Measurements from ENCODE around the gene WNT3.
A peak's percentile ranks its signal among the peaks of the same experiment; 100 is the strongest.

Gene WNT3

GRCh38 chr17:46821482-46822387, 3.2 kb upstream of the WNT3 start:
- H3K4me3 ChIP-seq (ENCODE audit: low read length in 2 of 2): no peak overlapping the region
- no peaks in the 10 kb centered on the region for H3K36me3 ChIP-seq (ENCODE audit: control insufficient read depth in 2 of 2, insufficient read depth in 2 of 2, low read length in 2 of 2)
- no peak overlapping the region for H3K27ac ChIP-seq (ENCODE audit: low read length)
- peaks cover 0 to 3% of the 10 kb centered on the region in 2 donors for H3K9me3 ChIP-seq (ENCODE audit: control insufficient read depth in 2 of 2, low read length in 2 of 2)
- H3K9ac ChIP-seq (ENCODE audit: low read length in 2 of 2): no peak overlapping the region
- peaks cover 16% of the 10 kb centered on the region for H3K4me1 ChIP-seq (ENCODE audit: control insufficient read depth, insufficient read depth, low read length)
- H3K27me3 ChIP-seq (ENCODE audit: control insufficient read depth in 1 of 2, insufficient read depth in 2 of 2, low read length in 2 of 2): peaks cover 54 to 59% of the 10 kb centered on the region in 2 donors

- Histone ChIP-seq H3K27me3 (ENCODE audit: control insufficient read depth in 1 of 2, insufficient read depth in 2 of 2, low read length in 2 of 2) (peaks cover 59 to 65% of the 10 kb centered on the region in 2 donors), H3K4me3 (ENCODE audit: low read length in 2 of 2) (no peak overlapping the region), H3K36me3 (ENCODE audit: control insufficient read depth in 2 of 2, insufficient read depth in 2 of 2, low read length in 2 of 2) (no peaks in the 10 kb centered on the region), H3K9me3 (ENCODE audit: control insufficient read depth in 2 of 2, low read length in 2 of 2) (peaks cover 0 to 3% of the 10 kb centered on the region in 2 donors), H3K27ac (ENCODE audit: low read length) (no peak overlapping the region), H3K4me1 (ENCODE audit: control insufficient read depth, insufficient read depth, low read length) (peaks cover 16% of the 10 kb centered on the region), H3K9ac (ENCODE audit: low read length in 2 of 2) (no peak overlapping the region)
Observed at GRCh38 chr17:46820592-46821450, 2.3 kb upstream of the WNT3 start.

GRCh38 chr17:46819906-46820351, 1.4 kb upstream of the WNT3 start:
- Histone ChIP-seq H3K27me3 (ENCODE audit: control insufficient read depth in 1 of 2, insufficient read depth in 2 of 2, low read length in 2 of 2) (peaks cover 68 to 70% of the 10 kb centered on the region in 2 donors), H3K27ac (ENCODE audit: low read length) (no peak overlapping the region), H3K4me1 (ENCODE audit: control insufficient read depth, insufficient read depth, low read length) (peaks cover 16% of the 10 kb centered on the region), H3K36me3 (ENCODE audit: control insufficient read depth in 2 of 2, insufficient read depth in 2 of 2, low read length in 2 of 2) (no peaks in the 10 kb centered on the region), H3K4me3 (ENCODE audit: low read length in 2 of 2) (no peak overlapping the region), H3K9me3 (ENCODE audit: control insufficient read depth in 2 of 2, low read length in 2 of 2) (peaks cover 0 to 3% of the 10 kb centered on the region in 2 donors), H3K9ac (ENCODE audit: low read length in 2 of 2) (no peak overlapping the region)

- Histone ChIP-seq H3K9ac (ENCODE audit: low read length in 2 of 2) (no peak overlapping the region), H3K9me3 (ENCODE audit: control insufficient read depth in 2 of 2, low read length in 2 of 2) (peaks cover 0 to 3% of the 10 kb centered on the region in 2 donors)
Observed at GRCh38 chr17:46818929-46819859, 702 bp upstream of the WNT3 start.

GRCh38 chr17:46817901-46818209, 637 bp downstream of the WNT3 start:
- Histone ChIP-seq H3K36me3 (ENCODE audit: control insufficient read depth in 2 of 2, insufficient read depth in 2 of 2, low read length in 2 of 2) (no peaks in the 10 kb centered on the region), H3K4me1 (ENCODE audit: control insufficient read depth, insufficient read depth, low read length) (peaks cover 16% of the 10 kb centered on the region), H3K9ac (ENCODE audit: low read length in 2 of 2) (no peak overlapping the region), H3K27me3 (ENCODE audit: control insufficient read depth in 1 of 2, insufficient read depth in 2 of 2, low read length in 2 of 2) (peaks cover 70 to 75% of the 10 kb centered on the region in 2 donors), H3K27ac (ENCODE audit: low read length) (no peak overlapping the region), H3K4me3 (ENCODE audit: low read length in 2 of 2) (no peak overlapping the region), H3K9me3 (ENCODE audit: control insufficient read depth in 2 of 2, low read length in 2 of 2) (peaks cover 0 to 3% of the 10 kb centered on the region in 2 donors)

More at GRCh38 chr17:46818929-46819859, 702 bp upstream of the WNT3 start:
- peaks cover 16% of the 10 kb centered on the region for H3K4me1 ChIP-seq (ENCODE audit: control insufficient read depth, insufficient read depth, low read length)
- H3K4me3 ChIP-seq (ENCODE audit: low read length in 2 of 2): peak overlapping the region; percentile 16 to 63
- H3K36me3 ChIP-seq (ENCODE audit: control insufficient read depth in 2 of 2, insufficient read depth in 2 of 2, low read length in 2 of 2): no peaks in the 10 kb centered on the region
- no peak overlapping the region for H3K27ac ChIP-seq (ENCODE audit: low read length)
- peaks cover 70 to 72% of the 10 kb centered on the region in 2 donors for H3K27me3 ChIP-seq (ENCODE audit: control insufficient read depth in 1 of 2, insufficient read depth in 2 of 2, low read length in 2 of 2)

GRCh38 chr17:46817151-46817900, 1.2 kb downstream of the WNT3 start:
- Histone ChIP-seq H3K27me3 (ENCODE audit: control insufficient read depth in 1 of 2, insufficient read depth in 2 of 2, low read length in 2 of 2) (peaks cover 66 to 72% of the 10 kb centered on the region in 2 donors), H3K4me3 (ENCODE audit: low read length in 2 of 2) (no peak overlapping the region), H3K9ac (ENCODE audit: low read length in 2 of 2) (no peak overlapping the region), H3K36me3 (ENCODE audit: control insufficient read depth in 2 of 2, insufficient read depth in 2 of 2, low read length in 2 of 2) (no peaks in the 10 kb centered on the region), H3K27ac (ENCODE audit: low read length) (no peak overlapping the region), H3K9me3 (ENCODE audit: control insufficient read depth in 2 of 2, low read length in 2 of 2) (peaks cover 0 to 3% of the 10 kb centered on the region in 2 donors), H3K4me1 (ENCODE audit: control insufficient read depth, insufficient read depth, low read length) (peaks cover 20% of the 10 kb centered on the region)

GRCh38 chr17:46815474-46816353, 2.8 kb downstream of the WNT3 start:
- Histone ChIP-seq H3K27ac (ENCODE audit: low read length) (no peak overlapping the region), H3K9me3 (ENCODE audit: control insufficient read depth in 2 of 2, low read length in 2 of 2) (no peaks in the 10 kb centered on the region), H3K4me3 (ENCODE audit: low read length in 2 of 2) (no peak overlapping the region), H3K36me3 (ENCODE audit: control insufficient read depth in 2 of 2, insufficient read depth in 2 of 2, low read length in 2 of 2) (no peaks in the 10 kb centered on the region), H3K4me1 (ENCODE audit: control insufficient read depth, insufficient read depth, low read length) (peaks cover 20% of the 10 kb centered on the region), H3K27me3 (ENCODE audit: control insufficient read depth in 1 of 2, insufficient read depth in 2 of 2, low read length in 2 of 2) (peaks cover 51 to 59% of the 10 kb centered on the region in 2 donors), H3K9ac (ENCODE audit: low read length in 2 of 2) (no peak overlapping the region)

- Histone ChIP-seq H3K36me3 (ENCODE audit: control insufficient read depth in 2 of 2, insufficient read depth in 2 of 2, low read length in 2 of 2) (no peaks in the 10 kb centered on the region), H3K27me3 (ENCODE audit: control insufficient read depth in 1 of 2, insufficient read depth in 2 of 2, low read length in 2 of 2) (peaks cover 42 to 48% of the 10 kb centered on the region in 2 donors), H3K4me1 (ENCODE audit: control insufficient read depth, insufficient read depth, low read length) (peaks cover 15% of the 10 kb centered on the region)
Observed at GRCh38 chr17:46814446-46814845, 4.0 kb downstream of the WNT3 start.

GRCh38 chr17:46813920-46814319, 4.6 kb downstream of the WNT3 start:
- H3K4me3 ChIP-seq (ENCODE audit: low read length in 2 of 2): no peak overlapping the region
- peaks cover 11% of the 10 kb centered on the region for H3K4me1 ChIP-seq (ENCODE audit: control insufficient read depth, insufficient read depth, low read length)
- H3K9me3 ChIP-seq (ENCODE audit: control insufficient read depth in 2 of 2, low read length in 2 of 2): no peaks in the 10 kb centered on the region
- no peaks in the 10 kb centered on the region for H3K36me3 ChIP-seq (ENCODE audit: control insufficient read depth in 2 of 2, insufficient read depth in 2 of 2, low read length in 2 of 2)
- no peak overlapping the region for H3K27ac ChIP-seq (ENCODE audit: low read length)
- H3K9ac ChIP-seq (ENCODE audit: low read length in 2 of 2): no peak overlapping the region
- peaks cover 36 to 42% of the 10 kb centered on the region in 2 donors for H3K27me3 ChIP-seq (ENCODE audit: control insufficient read depth in 1 of 2, insufficient read depth in 2 of 2, low read length in 2 of 2)

More at GRCh38 chr17:46814446-46814845, 4.0 kb downstream of the WNT3 start:
- H3K27ac ChIP-seq (ENCODE audit: low read length): no peak overlapping the region
- no peak overlapping the region for H3K9ac ChIP-seq (ENCODE audit: low read length in 2 of 2)
- no peaks in the 10 kb centered on the region for H3K9me3 ChIP-seq (ENCODE audit: control insufficient read depth in 2 of 2, low read length in 2 of 2)
- no peak overlapping the region for H3K4me3 ChIP-seq (ENCODE audit: low read length in 2 of 2)
